HG02571 (cell line): Measurements from ENCODE around the gene HLA-A.
"Not testable (repeated sequence)": the region's sequence is repeated elsewhere in the genome, so short reads cannot be mapped to it uniquely, and the experiment has no call there.

Source experiments
- ATAC-seq: cut with Tn5 transposase; IDR thresholded peaks from one replicate; pipeline ENCODE4 v1.9.1; 2021; ENCODE audit warnings: mild to moderate bottlenecking, moderate library complexity; ENCODE audit not compliant: unreplicated experiment

Gene HLA-A

DNA sequence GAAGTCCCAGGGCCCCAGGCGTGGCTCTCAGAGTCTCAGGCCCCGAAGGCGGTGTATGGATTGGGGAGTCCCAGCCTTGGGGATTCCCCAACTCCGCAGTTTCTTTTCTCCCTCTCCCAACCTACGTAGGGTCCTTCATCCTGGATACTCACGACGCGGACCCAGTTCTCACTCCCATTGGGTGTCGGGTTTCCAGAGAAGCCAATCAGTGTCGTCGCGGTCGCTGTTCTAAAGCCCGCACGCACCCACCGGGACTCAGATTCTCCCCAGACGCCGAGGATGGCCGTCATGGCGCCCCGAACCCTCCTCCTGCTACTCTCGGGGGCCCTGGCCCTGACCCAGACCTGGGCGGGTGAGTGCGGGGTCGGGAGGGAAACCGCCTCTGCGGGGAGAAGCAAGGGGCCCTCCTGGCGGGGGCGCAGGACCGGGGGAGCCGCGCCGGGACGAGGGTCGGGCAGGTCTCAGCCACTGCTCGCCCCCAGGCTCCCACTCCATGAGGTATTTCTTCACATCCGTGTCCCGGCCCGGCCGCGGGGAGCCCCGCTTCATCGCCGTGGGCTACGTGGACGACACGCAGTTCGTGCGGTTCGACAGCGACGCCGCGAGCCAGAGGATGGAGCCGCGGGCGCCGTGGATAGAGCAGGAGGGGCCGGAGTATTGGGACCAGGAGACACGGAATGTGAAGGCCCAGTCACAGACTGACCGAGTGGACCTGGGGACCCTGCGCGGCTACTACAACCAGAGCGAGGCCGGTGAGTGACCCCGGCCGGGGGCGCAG lies at the start of gene HLA-A:
Gene HLA-A, plus strand, starts transcription at position 258 of the 778 bp plus-strand sequence. Its CDS starts 22 bp downstream, at position 280.
- ATAC-seq, result peak; percentile 83

DNA sequence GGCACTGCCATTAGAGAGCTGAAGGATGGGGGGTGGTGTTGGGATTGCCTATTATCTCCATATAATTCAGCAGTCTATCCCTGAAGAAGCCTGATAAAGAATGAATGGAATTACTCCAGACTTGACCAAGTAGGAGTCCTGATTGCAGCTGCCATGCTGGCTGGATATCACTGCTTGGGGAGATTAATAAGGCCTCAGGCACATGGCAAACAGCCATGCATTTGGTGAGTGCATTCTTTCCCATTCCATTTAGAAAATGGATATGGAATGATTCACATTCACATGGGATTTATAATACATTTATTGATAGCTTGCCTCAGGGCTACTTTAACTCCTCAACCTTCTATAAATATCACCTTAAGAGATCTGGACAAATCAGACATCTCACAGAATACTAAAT lies 49.6 kb upstream of the HLA-A start:
- ATAC-seq, result no peak

DNA sequence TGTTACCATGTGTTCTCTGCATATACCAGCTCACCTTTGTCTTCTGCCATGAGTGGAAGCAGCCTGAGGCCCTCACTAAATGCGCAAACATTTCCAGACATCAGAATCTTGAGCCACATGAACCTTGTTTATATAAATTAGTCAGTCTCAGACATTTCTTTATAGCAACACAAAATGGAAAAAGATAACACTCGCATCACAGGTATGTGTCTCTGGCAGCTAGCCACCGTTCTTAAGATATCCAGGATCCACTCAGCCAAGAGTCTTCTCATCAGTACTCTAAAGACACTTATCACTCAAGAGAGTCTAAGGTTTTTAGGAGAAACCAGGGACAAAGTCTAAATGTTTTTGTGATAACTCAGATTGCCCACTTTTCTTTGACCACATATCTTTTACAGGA lies 43.1 kb upstream of the HLA-A start:
- ATAC-seq, result no peak

DNA sequence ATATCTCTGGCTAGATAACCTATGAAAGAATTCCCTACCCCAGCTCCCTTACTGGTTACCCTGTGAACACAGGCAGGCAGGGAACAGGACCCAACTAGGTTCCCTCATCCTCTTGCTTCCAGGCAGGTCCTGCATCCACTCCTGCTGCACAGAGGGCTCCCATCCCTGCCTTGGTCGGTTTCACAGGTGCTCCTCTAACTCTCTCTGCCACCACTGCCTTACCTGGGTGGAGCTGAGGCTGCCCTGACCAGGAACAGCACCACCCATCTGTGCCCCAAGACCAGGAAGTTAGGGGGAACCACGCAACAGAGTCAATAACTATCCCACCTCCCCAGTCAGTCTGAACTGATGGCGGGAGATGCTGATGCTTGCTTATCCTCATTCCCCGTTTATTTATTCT lies 37.0 kb upstream of the HLA-A start:
- no peak for ATAC-seq

DNA sequence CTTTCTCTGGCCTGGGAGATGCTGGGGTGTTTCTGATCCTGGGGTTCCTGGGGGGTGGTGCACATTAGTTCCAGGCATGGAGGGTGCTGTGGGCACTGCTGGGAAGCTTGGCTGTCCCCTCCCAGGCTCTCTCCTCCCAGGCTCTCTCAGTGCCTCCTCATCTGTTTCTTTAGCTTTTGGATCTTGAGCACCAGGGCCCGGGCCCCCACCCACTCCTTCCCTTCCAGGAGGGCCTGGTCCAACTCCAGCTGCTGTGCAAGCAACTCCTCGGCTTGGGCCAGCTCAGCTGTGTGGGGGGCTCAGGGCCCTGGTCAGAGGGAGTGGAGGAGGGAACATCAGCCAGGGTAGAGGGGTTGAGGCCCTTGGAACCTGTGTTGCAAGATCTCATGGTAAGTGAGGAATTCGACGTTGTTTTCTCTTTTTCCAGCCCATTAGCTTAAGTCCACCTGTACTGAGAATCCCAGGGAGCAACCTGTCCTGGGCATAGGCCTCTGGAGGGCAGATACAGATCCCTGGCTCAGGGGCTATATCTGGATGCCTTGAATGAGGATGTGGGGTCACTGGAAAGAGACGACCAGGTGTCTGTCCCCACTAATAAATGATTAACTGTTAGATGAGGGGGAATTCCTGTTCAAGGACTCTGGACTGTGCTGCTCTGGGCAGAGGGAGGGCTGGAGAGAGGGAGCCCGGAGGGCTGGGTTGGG lies 34.5 kb upstream of the HLA-A start:
- ATAC-seq, result no peak

DNA sequence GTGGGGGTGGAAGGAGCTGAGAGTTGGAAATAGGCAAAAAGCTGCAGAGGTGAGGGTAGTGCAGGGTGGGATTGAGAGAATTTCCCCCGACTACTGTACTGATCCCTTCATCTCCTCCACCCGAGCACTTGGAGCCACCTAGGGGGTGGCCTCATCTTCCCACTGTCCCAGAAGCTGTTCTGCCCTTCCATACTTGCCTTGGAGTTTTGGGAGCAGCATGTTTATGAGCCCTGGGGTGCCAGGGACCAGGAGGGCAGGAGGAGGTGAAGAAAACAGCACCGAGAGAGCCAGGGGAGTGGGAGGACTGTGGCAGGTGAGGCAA lies 34.0 kb upstream of the HLA-A start:
- no peak for ATAC-seq

DNA sequence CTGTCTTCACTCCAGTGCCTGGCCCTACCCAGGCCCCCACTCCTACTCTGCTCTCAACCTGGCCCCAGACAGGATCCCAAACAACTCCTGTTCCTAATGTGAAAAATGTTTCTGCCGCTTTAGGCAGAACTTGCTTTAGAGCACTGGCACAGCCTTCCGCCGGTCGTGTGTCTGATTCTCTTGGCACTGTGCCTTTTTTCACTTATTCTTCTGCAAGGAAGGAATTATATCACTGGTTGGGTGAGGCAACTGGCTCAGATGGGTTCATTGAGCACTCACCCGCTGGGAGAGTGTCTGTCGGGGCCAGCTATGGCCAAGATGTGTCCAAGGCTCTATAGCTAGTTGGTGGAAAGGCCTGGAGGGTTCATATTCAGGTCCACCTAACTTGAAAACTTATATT lies 33.6 kb upstream of the HLA-A start:
- ATAC-seq, result no peak

DNA sequence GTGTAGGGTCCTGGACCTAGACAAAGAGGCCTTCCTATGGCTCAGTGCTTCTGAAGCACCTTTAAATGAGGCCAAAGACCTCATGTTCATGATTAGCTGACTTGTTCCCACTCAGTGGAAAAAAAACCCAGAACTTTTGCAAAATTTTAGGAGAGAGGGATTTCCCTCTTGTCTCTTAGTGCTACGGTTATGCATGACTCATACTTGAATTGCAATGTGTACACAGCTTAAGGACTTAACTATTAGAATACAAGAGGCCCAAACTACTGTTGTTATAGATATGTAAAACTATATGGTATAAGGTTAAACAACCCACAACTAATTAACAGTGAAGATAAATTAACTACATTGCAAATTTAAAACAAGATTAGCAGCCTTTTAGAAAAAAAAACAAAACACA lies 32.3 kb upstream of the HLA-A start:
- no peak for ATAC-seq

DNA sequence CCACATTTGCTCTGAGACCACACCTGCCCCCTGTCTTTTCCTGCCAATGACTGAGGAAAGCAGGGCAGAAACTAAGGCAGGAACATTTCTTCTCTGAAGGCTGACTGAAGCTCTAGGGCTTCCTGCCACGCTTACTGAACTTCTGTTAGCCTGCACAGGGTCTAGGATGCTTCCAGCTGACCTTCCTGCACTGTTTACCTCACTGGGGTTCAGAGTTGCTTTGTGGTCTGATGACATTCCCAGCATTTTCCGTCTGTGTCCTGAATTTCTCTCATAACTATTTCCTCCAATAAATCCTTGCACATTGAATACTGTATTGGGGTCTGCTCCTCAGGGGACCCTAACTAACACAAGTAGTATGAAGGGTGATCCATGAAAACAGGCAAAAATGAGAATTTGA lies 29.5 kb upstream of the HLA-A start:
- no peak for ATAC-seq

DNA sequence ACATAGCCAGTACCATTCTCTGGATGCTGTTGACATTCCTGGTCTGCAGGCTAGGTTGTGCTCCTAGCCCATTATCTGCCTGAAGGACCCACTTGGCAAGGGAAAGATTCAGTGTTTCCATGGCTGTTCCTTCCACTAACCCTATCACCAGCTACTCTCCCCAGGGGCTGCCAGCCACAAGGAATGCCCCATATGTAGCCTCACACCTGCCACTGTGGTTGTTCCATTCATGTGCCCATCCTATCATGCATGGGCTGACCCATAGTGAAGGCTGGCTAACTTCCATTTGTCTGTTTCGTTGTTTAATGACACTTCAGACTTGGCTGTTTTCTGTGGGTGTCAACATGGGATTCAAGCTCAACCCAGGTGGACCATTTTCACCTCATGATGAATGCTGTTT lies 25.6 kb upstream of the HLA-A start:
- ATAC-seq, result no peak

DNA sequence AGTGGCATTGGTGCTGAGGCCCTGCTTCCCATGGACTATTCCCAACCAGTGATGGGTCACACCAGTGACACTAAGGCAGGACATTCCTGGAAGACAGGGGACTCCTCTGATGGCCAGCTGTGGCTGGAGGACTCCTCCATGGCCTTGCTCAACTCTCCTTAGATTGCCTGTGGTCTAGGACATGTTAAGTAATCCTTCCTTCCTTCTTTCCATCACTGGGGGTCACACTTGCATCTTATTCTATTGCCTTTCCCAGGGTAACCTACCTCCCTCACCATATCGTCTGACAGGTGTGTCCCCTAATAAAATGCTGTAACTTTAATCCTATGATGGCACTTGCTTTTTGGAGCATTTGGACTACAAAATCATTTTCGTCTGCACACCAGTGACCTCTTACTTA lies 24.5 kb upstream of the HLA-A start:
- ATAC-seq, result no peak

- ATAC-seq, result no peak
These were observed 22.6 kb upstream of the HLA-A start for GRCh38 chr6:29919506-29920445.

DNA sequence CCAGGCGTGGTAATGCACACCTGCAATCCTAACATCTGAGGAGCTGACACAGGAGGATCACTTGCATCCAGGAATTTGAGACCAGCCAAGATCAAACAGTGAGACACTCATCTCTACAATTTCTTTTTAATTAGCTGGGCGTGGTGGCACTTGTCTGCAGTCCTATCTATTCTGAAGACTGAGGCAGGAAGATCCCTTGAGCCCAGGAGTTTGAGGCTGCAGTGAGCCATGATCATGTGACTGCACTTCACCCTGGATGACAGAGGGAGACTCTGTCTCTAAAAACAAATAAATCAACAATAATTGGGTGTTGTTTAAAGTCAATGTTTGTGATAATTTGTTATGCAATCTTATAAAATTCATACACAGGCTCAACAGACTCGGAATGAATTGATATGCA lies 18.0 kb upstream of the HLA-A start:
- ATAC-seq, result no peak

DNA sequence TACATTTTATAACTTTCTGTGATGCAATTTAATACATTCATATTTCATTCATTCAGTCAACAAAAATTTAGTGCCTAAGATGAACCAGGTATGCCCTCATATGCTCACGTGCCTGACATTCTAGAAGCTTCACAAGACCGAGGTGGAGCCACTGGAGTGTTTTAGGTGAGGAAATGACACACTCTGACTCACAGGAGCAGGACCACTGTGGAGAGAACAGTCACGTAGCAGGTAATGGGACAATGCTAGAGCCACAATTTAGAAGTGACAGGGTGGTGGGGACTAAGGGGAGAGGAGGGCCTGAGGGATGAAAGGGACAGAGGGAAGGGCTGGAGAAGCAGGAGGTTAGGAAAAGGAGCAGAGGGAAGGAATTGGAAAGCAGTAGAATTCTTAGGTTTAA lies 17.6 kb upstream of the HLA-A start:
- no peak for ATAC-seq

DNA sequence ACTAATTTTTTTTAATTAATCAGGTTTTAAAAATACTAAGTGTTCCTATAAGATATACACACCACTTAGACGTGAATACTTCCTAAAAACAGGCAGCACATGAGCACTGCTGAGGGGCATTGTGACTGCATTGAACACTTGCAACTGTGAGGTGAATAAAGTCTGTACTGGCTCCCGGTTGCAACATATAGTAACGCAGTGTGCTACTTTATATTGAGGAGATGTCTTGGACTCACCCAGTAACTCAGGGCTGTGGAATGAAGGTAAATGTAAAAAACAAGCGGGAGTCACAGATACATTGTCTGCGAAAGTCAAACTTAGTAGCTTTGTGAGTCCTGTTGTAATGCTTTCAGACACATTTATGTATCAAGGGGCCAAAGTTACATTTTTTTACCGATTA lies 17.0 kb upstream of the HLA-A start:
- ATAC-seq, result no peak

- peak; percentile 18 for ATAC-seq
These were observed 16.5 kb upstream of the HLA-A start for GRCh38 chr6:29925727-29926412.

DNA sequence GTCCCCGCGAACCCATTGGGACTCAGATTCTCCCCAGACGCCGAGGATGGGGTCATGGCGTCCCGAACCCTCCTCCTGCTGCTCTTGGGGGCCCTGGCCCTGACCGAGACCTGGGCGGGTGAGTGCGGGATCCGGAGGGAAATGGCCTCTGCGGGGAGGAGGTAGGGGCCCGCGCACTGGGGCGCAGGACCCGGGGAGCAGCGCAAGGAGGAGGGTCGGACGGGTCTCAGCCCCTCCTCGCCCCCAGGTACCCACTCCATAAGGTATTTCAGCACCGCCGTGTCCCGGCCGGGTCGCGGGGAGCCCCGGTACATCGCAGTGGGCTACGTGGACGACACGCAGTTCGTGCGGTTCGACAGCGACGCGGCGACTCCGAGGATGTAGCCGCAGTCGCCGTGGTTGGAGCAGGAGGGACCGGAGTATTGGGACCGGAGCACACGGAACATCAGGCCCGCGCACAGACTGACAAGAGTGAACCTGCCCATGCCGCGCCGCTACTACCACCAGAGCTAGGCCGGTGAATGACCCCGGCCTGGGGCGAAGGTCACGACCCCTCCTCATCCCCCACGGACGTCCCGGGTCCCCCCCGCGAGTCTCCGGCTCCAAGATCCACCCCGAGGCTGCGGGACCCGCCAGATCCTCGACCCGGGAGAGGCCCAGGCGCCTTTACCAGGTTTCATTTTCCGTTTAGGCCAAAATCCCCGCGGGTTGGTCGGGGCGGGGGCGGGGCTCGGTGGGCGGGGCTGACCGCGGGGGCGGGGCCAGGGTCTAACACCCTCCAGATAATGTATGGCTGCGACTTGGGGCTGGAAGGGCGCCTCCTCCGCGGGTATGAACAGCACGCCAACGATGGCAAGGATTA lies 15.7 kb upstream of the HLA-A start:
- ATAC-seq, result peak; percentile 66

DNA sequence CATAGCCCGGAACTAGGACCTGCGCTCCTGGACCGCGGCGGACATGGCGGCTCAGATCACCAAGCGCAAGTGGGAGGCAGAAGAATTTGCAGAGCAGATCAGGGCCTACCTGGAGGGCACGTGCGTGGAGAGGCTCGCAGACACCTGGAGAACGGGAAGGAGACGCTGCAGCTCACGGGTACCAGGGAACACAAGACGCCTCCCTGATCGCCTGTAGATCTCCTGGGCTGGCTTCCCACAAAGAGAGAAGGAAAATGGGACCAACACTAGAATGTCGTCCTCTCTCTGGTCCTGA lies 15.1 kb upstream of the HLA-A start:
- no peak for ATAC-seq

- ATAC-seq, result no peak
These were observed 14.4 kb upstream of the HLA-A start for GRCh38 chr6:29927841-29928388.

GRCh38 chr6:29930047-29930446 lies 12.3 kb upstream of the HLA-A start:
- ATAC-seq, result not testable (repeated sequence)
